GM21423 (cell line): Measurements from ENCODE around the gene CYTH2.

Experiments
- ATAC-seq: cut with Tn5 transposase; IDR thresholded peaks from one replicate; pipeline ENCODE4 v1.9.1; 2021; ENCODE audit warnings: mild to moderate bottlenecking, moderate library complexity; ENCODE audit not compliant: unreplicated experiment

Gene CYTH2

GRCh38 chr19:48452289-48453190 lies 16.6 kb upstream of the CYTH2 start:
- no peak for ATAC-seq

- no peak for ATAC-seq
These were observed 14.9 kb upstream of the CYTH2 start for GRCh38 chr19:48454150-48454730.

GRCh38 chr19:48455171-48455907 lies 13.8 kb upstream of the CYTH2 start, which contains the start of gene KCNJ14:
Gene KCNJ14, plus strand, starts transcription at chr19:48455574. Its CDS starts 6,151 bp downstream, at chr19:48461725.
- no peak for ATAC-seq

DNA sequence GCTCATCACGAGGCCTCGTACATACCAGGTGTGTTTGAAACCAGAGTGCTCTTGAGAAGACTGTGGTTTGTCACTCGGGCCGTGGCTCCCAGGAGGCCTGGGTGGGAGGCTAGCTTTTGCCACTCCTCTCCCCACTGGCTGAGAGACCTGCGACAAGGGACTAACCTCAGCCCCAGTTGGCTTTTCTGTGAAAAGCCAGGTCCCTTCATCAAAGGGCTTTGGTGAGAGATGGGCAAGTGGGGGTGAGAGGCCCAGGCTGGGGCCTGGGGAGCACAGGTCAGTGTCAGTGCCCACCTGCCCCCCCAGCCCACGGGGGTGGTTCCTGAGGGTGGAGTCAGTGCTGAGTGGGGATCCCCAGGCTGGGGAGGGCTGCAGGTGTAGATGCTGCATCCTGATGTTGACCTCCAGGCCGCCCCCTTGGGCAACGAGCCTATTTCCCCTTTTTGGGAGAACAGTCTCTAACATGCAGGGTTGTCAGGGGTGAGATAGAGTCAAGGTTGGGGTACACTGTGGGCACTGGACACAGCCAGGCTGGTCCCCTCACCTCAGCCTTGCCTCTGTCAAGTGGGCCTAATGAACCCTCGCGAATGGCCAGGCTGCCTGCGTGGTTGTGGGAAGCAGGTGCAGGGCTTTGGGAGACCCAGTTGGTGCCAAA lies 13.1 kb upstream of the CYTH2 start:
- ATAC-seq = no peak

- no peak for ATAC-seq
These were observed 12.3 kb upstream of the CYTH2 start for GRCh38 chr19:48456864-48457263.

DNA sequence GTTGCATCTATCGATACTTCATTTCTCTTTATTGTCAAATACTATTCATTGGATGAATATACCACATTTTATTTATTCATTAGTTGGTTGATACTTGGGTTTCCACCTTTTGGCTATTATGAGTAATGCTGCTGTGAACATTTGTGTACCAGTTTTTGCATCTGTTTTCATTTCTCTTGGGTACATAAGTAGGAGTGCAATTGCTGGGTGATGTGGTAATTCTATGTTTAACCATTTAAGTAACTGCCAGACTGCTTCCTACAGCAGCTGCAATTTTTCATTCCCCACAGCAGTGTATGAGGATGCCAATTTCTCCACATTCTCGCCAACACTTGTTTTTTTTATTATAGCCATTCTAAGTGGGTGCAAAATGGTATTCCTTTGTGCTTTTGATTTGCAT lies 11.2 kb upstream of the CYTH2 start:
- no peak for ATAC-seq

DNA sequence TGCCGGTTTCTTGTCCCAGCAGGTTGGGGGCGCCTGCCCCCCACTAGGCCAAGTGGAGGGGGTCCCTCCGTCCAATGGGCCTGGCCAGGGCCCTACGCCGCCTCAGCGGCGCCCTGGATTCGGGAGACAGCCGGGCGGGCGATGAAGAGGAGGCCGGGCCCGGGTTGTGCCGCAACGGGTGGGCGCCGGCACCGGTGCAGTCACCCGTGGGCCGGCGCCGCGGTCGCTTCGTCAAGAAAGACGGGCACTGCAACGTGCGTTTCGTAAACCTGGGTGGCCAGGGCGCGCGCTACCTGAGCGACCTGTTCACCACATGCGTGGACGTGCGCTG lies 7.6 kb upstream of the CYTH2 start:
- no peak for ATAC-seq

- ATAC-seq = no peak
These were observed 7.0 kb upstream of the CYTH2 start for GRCh38 chr19:48461982-48462655.

DNA sequence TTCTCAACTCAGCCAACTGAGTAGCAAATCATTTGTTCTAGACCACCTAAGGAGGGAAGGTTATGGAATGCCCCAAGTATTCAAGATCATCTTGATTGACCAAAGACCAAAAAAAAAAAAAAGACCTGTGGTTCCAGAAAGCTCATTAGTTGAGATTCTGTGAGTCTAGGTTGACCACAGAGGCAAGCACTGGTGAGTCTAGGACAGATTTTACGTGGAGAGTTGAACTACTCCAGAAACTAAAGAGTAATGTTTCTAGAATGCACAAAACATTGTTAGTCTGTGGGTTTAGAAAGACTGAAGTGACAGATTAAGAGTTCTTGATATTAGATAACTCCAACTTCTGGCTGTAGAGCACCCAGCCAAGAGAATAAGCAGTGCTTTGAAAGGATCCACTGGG lies 4.0 kb upstream of the CYTH2 start:
- ATAC-seq = no peak

DNA sequence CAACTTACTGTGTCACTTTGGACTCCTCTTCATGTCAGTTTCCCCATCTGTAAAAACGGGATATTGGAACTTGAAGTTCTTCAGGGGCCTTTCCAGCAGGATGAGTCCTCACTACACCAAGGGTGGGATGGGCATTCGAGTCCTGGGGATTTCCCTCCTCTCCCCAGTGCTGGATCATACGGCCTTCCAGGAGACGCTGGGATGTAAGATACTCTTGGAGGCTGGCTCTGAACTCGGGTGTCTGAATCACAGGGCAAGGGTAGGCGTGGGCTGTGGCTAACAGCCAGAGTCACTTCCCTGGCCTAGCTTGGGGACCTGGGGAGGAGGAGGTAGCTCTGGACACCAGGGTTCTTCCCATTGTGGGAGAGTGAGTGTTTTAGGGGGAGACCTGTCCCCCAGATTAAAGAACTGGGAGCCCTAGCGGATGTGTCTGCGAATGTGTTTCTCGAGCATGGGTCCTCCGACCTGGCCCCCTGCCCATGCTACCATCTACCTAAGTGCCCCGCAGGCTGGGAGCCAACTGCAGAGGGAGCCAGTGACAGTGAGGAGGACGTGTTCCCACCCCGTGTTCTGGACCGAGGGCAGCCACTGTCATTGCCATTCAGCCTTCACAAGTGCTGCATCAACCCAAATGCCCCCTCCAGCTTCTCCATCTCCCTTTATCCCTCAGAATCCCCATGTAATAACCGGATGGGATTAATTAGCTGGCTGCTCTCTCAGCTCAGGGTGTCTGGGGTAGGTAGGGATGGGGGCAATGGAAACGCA lies 2.4 kb upstream of the CYTH2 start:
- no peak for ATAC-seq

GRCh38 chr19:48468772-48469288 lies 339 bp upstream of the CYTH2 start:
- peak; percentile 90 for ATAC-seq

GRCh38 chr19:48469934-48470680 lies 938 bp downstream of the CYTH2 start:
- no peak for ATAC-seq

DNA sequence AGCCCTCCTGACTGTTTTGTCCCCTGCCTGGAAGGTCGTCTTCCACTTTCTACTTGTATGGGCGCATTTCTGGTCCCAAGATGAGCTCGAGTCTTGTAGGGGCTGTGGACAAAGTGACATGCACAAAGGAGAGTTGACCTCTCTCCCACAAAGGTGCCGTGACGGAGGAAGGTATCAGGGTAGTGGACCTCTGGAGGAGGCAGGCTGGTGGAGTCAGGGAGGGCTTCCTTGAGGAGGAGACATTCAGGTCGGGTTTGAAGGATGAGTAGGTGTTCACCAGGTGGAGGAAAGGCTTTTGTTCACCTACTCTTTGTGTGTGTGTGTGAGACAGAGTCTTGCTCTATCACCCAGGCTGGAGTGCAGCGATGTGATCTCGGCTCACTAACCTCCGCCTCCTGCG lies 1.7 kb downstream of the CYTH2 start:
- ATAC-seq = no peak

GRCh38 chr19:48471836-48472235 lies 2.7 kb downstream of the CYTH2 start:
- no peak for ATAC-seq

GRCh38 chr19:48473161-48473966 lies 4.2 kb downstream of the CYTH2 start:
- no peak for ATAC-seq

- no peak for ATAC-seq
These were observed 5.0 kb downstream of the CYTH2 start for GRCh38 chr19:48474084-48474592.

DNA sequence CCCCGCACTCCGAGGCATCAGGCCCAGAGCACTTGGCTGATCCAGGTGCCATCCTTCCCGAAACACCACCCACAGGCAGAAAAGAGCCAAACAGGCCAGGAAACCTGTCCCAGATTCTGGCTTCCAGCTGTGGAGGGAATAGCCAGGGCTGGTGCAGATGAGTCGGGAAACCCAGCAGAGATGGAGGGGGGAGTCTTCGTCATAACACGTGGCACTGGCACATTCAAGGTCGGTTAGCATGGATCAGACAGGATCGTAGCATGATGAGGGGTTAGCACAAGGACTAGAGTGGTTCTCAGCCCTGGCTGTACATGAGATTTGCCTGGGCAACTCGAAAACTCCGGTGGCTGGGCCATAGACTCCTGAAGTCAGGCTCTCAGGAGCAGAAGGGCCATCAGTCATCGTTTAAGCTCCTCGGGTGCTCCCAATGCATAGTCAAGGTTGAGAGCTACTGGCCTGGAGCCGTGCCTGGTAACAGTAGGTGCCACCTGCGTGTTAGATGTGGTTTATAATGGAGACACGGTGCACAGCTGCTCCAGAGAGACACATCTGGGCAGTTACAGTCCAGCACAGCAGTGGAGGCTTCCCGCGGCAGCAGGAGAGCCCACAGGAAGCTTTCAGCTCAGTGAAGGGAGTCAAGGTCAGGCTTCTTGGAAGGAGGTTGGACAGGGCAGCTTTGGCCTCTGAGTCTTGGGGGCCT lies 6.3 kb downstream of the CYTH2 start:
- no peak for ATAC-seq
